ENCODE data around the gene CAMKMT.

DNA sequence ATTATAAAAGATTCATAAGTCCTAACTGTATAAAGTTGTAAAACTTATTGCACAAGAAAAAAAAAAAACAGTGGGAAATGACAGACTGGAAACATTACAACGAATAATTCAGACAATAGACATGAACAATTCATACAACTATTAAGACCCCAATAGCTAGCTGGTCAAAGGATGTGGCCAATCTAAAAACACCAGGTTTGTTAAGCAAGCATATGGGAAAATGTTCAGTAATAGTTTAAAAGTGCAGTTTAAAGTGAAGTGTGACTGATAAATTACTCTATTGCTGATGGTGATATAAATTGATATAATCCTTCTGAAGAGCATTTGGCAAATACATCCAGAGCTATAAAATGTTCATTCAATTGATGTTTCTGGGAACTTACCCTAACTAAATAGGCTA is 289.0 kb downstream of the CAMKMT start:
- TF ChIP-seq, protein P1, sequence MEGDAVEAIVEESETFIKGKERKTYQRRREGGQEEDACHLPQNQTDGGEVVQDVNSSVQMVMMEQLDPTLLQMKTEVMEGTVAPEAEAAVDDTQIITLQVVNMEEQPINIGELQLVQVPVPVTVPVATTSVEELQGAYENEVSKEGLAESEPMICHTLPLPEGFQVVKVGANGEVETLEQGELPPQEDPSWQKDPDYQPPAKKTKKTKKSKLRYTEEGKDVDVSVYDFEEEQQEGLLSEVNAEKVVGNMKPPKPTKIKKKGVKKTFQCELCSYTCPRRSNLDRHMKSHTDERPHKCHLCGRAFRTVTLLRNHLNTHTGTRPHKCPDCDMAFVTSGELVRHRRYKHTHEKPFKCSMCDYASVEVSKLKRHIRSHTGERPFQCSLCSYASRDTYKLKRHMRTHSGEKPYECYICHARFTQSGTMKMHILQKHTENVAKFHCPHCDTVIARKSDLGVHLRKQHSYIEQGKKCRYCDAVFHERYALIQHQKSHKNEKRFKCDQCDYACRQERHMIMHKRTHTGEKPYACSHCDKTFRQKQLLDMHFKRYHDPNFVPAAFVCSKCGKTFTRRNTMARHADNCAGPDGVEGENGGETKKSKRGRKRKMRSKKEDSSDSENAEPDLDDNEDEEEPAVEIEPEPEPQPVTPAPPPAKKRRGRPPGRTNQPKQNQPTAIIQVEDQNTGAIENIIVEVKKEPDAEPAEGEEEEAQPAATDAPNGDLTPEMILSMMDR (conservative IDR thresholded peaks at IDR 0.05; ENCODE audit: low read length), result no peak
- TF ChIP-seq EZH2phosphoT487 (IDR thresholded peaks at IDR 0.05; ENCODE audit: borderline replicate concordance, low read depth, low read length), result no peak
